Measurements from ENCODE around the gene DNAJB13. TPM values are rescaled to one million over a fixed set of nuclear protein-coding genes. Genes with fewer than 3 reads are reported as not detected.

DNAJB13 gene
- total RNA-seq, 1 experiment from 2014 or later, result not detected

- H2BK120ac ChIP-seq (ENCODE audit: low read depth, low read length, poor library complexity, severe bottlenecking), result no peak overlapping the region
- no peak overlapping the region for H2AK5ac ChIP-seq (ENCODE audit: insufficient read length, low read length)
- no CpG with 5 or more reads among the region's 4 CpGs for WGBS (ENCODE audit: extremely low coverage, insufficient read length, low lambda C conversion rate)
- no peaks in the 10 kb centered on the region for H4K20me1 ChIP-seq (ENCODE audit: control insufficient read depth, insufficient read depth, insufficient read length)
- no peak overlapping the region for H3K4me3 Mint-ChIP-seq
- H3K9ac ChIP-seq (ENCODE audit: extremely low read depth, insufficient read length, low read length), result no peak overlapping the region
- no peaks in the 10 kb centered on the region for H3K36me3 Mint-ChIP-seq (ENCODE audit: insufficient read depth in 1 of 3, low read depth in 3 of 3)
- no peak overlapping the region for H3K14ac ChIP-seq (ENCODE audit: insufficient read depth, low read length)
- peaks cover 14 to 19% of the 10 kb centered on the region in 2 experiments for H3K4me1 Mint-ChIP-seq
- H2BK12ac ChIP-seq (ENCODE audit: insufficient read length, low read depth, low read length), result no peak overlapping the region
- H3T11ph ChIP-seq (ENCODE audit: low read length), result no peak overlapping the region
- no peaks in the 10 kb centered on the region for H3K27me3 ChIP-seq (ENCODE audit: insufficient read depth, low read length)
- H3K27ac Mint-ChIP-seq, result no peak overlapping the region
- H4K8ac ChIP-seq (replicated peaks; ENCODE audit: insufficient read length, low read depth, low read length), result no peak overlapping the region
- H3K79me2 ChIP-seq (ENCODE audit: insufficient read depth, low read length), result no peaks in the 10 kb centered on the region
- H3K23ac ChIP-seq (ENCODE audit: insufficient read length, low read depth, low read length), result no peak overlapping the region
- DNase-seq, result no peak
- H3K56ac ChIP-seq (ENCODE audit: insufficient read length, low read depth, low read length), result no peak overlapping the region
- no peak overlapping the region for H2AFZ ChIP-seq (ENCODE audit: low read length)
- no peak overlapping the region for H3K18ac ChIP-seq (ENCODE audit: insufficient read length, low read depth, low read length)
- H4K91ac ChIP-seq (ENCODE audit: insufficient read length, low read depth, low read length), result no peak overlapping the region
- H3K27me3 Mint-ChIP-seq (ENCODE audit: low read depth), result no peaks in the 10 kb centered on the region; the same call in none of the 2 replicates
- H3K27ac ChIP-seq (ENCODE audit: insufficient read length, low read depth, low read length), result no peak overlapping the region
- H3K4me1 ChIP-seq (ENCODE audit: insufficient read depth, low read length), result no peaks in the 10 kb centered on the region
- H3K79me1 ChIP-seq (ENCODE audit: insufficient read depth, low read depth, low read length, poor library complexity, severe bottlenecking), result no peaks in the 10 kb centered on the region
- TF ChIP-seq, protein P1, sequence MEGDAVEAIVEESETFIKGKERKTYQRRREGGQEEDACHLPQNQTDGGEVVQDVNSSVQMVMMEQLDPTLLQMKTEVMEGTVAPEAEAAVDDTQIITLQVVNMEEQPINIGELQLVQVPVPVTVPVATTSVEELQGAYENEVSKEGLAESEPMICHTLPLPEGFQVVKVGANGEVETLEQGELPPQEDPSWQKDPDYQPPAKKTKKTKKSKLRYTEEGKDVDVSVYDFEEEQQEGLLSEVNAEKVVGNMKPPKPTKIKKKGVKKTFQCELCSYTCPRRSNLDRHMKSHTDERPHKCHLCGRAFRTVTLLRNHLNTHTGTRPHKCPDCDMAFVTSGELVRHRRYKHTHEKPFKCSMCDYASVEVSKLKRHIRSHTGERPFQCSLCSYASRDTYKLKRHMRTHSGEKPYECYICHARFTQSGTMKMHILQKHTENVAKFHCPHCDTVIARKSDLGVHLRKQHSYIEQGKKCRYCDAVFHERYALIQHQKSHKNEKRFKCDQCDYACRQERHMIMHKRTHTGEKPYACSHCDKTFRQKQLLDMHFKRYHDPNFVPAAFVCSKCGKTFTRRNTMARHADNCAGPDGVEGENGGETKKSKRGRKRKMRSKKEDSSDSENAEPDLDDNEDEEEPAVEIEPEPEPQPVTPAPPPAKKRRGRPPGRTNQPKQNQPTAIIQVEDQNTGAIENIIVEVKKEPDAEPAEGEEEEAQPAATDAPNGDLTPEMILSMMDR (conservative IDR thresholded peaks at IDR 0.05), result no peak
- no peak overlapping the region for H3K4me2 ChIP-seq (ENCODE audit: insufficient read depth, insufficient read length, low read length)
- no peak overlapping the region for H2BK20ac ChIP-seq (ENCODE audit: low read depth, low read length, poor library complexity, severe bottlenecking)
- H3K23me2 ChIP-seq (ENCODE audit: insufficient read length, low read depth, low read length, poor library complexity, severe bottlenecking), result no peaks in the 10 kb centered on the region
- H3K4ac ChIP-seq (ENCODE audit: low read depth, low read length), result no peak overlapping the region
- H3K9me3 ChIP-seq (ENCODE audit: control insufficient read depth, low read depth, low read length), result no peaks in the 10 kb centered on the region
- no peak overlapping the region for H4K5ac ChIP-seq (ENCODE audit: insufficient read length, low read depth, low read length)
- H3K9me3 Mint-ChIP-seq, result no peaks in the 10 kb centered on the region
- no peak overlapping the region for H2BK5ac ChIP-seq (ENCODE audit: insufficient read length, low read length)
- no peak overlapping the region for H2BK15ac ChIP-seq (ENCODE audit: low read depth, low read length)
Measured at GRCh38 chr11:73996161-73996747, 45.4 kb downstream of the DNAJB13 start.

Measured in H9 (cell line).